ENCODE results near the gene XPOT. TPM values are rescaled to one million over a fixed set of nuclear protein-coding genes. Genes with fewer than 3 reads are reported as not detected.
"Not testable (repeated sequence)": the region's sequence is repeated elsewhere in the genome, so short reads cannot be mapped to it uniquely, and the experiment has no call there.

XPOT gene, protein sequence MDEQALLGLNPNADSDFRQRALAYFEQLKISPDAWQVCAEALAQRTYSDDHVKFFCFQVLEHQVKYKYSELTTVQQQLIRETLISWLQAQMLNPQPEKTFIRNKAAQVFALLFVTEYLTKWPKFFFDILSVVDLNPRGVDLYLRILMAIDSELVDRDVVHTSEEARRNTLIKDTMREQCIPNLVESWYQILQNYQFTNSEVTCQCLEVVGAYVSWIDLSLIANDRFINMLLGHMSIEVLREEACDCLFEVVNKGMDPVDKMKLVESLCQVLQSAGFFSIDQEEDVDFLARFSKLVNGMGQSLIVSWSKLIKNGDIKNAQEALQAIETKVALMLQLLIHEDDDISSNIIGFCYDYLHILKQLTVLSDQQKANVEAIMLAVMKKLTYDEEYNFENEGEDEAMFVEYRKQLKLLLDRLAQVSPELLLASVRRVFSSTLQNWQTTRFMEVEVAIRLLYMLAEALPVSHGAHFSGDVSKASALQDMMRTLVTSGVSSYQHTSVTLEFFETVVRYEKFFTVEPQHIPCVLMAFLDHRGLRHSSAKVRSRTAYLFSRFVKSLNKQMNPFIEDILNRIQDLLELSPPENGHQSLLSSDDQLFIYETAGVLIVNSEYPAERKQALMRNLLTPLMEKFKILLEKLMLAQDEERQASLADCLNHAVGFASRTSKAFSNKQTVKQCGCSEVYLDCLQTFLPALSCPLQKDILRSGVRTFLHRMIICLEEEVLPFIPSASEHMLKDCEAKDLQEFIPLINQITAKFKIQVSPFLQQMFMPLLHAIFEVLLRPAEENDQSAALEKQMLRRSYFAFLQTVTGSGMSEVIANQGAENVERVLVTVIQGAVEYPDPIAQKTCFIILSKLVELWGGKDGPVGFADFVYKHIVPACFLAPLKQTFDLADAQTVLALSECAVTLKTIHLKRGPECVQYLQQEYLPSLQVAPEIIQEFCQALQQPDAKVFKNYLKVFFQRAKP
- 69.1 TPM for total RNA-seq (ENCODE audit: insufficient read depth, low replicate concordance)

GRCh38 chr12:64403707-64404469, at the start of gene XPOT:
TSS of gene XPOT (plus strand) at chr12:64404392. CDS start at chr12:64410036, 5,644 bp downstream.
- peak; percentile 98 for DNase-seq (ENCODE audit: low spot score)

- DNase-seq (ENCODE audit: low spot score), result not testable (repeated sequence)
Measured at GRCh38 chr12:64356209-64356608, 48.0 kb upstream of the XPOT start.

DNA sequence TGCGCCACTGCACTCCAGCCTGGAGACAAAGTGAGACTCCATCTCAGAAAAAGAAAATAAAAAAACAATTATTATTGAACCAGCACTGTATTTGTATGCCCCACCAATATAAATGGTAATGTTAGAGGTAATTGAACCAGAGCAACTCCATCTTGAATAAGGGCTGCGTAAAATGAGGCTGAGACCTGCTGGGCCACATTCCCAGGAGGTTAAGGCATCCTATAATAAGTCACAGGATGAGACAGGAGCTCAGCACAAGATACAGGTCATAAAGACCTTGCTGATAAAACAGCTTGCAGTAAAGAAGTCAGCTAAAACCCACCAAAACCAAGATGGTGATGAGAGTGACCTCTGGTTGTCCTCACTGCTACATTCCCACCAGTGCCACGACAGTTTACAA, 43.0 kb upstream of the XPOT start:
- not testable (repeated sequence) for DNase-seq (ENCODE audit: low spot score)

DNA sequence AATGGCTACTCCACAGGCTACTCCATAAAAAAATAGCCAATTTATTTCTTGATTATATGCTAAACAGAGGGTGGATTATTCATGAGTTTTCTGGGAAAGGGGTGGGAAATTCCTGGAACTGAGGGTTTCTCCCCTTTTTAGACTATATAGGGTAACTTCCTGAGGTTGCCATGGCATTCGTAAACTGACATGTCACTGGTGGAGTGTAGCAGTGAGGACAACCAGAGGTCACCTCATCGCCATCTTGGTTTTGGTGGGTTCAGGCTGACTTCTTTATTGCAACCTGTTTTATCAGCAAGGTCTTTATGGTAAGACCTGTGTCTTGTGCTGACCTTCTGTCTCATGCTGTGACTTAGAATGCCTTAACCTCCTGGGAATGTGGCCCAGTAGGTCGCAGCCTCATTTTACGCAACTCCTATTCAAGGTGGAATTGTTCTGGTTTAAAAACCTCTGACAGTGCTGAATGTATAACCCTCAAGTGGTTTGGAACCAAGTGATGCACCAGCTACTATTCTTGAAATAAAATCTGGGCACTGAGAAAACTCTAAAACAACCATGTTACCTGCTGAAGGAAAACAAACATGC, 41.4 kb upstream of the XPOT start:
- no peak for DNase-seq (ENCODE audit: low spot score)

DNA sequence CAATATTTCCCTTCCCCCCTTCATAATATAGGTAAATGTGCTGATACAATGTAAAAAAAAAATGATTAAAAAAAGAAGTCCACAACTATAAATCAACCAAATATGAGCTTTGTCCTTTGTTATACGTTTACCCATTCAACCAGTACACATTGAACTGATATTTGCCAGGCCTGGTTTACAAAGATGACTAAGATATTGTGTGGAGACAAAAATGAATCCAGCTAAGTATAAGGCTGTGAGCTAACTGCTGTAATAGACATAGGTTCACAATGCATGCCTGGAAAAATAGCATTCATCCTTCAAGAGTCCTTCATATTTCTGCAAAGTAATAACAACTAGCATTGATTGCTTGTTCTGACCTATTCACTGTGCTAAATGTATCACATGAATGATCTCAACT, 20.5 kb upstream of the XPOT start:
- no peak for DNase-seq (ENCODE audit: low spot score)

DNA sequence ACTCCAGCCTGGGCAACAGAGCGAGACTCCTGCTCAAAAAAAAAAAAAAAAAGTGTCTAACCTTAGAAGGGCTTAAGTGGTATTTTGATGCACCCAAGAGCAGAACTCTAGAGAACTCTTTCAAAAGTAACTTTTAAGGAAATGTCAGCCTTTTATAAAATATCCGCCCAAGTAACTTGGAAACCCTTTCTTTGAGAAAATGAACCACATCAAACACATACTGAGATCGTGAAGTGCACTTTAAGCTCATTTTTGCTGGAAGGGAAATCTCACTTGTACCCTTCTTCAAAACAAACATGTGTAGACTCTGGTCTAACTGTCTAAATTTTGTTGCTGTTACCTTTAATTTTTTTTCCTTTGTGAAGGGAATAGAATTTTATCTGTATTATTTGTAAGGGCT, 19.2 kb upstream of the XPOT start:
- no peak for DNase-seq (ENCODE audit: low spot score)

GRCh38 chr12:64385468-64385867, 18.7 kb upstream of the XPOT start:
- DNase-seq (ENCODE audit: low spot score), result no peak

DNA sequence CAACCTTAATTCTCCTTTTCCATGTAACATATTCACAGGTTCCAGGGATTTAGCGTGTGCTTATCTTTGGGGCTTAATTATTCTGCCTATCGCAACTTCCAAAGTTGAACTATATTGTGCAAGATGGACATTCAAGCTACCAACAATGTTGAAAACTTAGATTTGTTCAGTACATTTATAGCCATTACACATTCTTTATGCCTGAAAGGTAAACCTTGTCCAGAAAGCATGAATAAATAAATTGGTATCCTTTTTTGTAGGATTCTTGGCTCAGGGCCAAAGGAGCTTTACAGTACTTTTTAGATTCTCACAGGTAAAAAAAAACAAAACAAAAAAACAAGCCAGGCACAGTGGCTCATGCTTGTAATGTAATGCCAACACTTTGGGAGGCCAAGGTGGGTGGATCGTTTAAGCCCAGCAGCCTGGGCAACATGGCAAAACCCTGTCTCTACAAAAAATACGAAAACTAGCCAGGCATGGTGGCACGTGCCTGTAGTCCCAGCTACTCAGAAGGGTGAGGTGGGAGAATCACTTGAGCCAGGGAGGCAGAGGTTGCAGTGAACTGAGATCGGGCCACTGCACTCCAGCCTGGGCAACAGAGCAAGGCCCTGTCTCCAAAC, 16.9 kb upstream of the XPOT start:
- no peak for DNase-seq (ENCODE audit: low spot score)

DNA sequence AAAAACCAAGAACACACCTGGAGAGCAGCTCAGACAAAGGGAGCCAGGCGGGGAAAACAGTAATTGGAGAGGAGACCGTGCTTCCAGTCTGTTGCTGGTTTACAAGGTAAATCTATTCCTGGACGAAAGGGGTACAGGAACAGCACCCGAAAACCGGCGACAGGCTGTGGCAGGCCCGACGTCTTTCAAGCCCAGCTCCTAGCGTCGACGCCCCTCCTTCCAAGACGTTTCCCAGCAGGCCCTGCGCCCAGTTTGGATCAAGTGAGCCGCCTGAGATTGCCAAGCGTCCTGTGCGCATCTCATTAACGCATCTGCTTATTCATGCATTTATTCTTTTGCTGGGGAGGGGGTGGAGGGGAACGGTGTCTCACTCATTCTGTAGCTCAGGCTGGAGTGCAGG, 15.0 kb upstream of the XPOT start:
- DNase-seq (ENCODE audit: low spot score), result no peak

DNA sequence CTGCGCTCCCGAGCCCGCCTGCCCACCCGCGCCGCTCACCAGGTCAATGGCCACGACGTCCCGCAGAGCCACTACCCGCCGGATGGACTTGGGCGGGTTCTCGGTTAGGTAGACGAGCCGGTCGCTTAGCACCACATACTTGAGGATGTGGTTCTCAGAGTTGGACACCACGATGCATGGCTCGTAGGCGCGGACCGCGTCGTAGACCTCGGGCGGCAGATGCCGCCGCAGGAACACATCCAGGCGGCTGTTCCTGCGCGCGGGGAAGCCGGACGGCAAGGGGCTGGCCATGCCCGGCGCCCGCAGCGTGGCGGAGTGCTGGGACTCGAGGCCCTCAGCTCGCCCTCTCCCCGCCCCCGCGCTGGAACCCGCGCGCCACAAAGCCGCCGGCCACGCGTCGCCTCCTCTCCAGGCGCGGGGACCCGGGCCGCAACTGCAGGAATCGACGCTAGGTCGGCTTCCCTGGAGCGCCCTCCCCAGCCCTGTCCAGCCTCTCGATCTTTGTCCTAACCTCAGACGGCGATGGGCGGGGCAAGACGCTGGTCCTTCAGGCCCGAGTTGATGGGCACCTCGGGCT, 13.8 kb upstream of the XPOT start, which contains the start of gene C12orf56:
TSS of gene C12orf56 (minus strand) at position 484 of the 577 bp plus-strand sequence. CDS start at position 291, 193 bp downstream.
- DNase-seq (ENCODE audit: low spot score), result no peak

DNA sequence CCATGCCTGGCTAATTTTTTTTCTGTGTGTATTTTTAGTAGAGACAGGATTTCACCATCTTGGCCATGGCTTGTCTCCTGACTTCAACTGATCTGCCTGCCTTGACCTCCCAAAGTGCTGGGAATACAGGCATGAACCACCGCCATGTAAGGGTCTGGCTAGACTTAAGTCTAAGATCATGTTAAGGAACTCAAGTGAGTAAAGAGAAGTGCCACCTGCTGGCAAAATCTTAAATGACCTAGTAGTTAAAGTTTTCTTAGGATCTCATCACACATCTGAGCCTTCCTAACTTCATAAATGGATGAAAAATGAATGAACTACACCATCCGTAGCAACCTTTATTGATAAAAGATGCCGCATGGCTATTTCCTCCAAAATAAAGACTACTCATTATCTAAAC, 12.0 kb upstream of the XPOT start:
- peak; percentile 28 for DNase-seq (ENCODE audit: low spot score)

- no peak for DNase-seq (ENCODE audit: low spot score)
Measured at GRCh38 chr12:64395739-64396138, 8.5 kb upstream of the XPOT start.

DNA sequence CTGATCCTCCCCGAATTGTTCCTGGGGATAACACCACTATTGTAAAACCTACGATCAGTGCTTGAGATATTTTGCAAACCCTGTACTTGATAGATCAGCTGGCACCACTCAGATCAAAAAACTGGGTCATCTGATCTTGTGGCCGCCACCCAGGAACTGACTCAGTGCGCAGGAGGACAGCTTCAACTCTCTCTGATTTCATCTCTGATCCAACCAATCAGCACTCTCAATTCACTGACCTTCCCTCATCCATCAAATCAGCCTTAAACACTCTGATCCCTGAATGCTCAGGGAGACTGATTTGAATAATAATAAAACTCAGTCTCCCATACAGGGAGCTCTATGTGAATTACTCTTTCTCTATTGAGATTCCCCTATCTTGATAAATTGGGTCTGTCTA, 4.2 kb upstream of the XPOT start:
- no peak for DNase-seq (ENCODE audit: low spot score)

GRCh38 chr12:64402181-64402580, 2.0 kb upstream of the XPOT start:
- no peak for DNase-seq (ENCODE audit: low spot score)

GRCh38 chr12:64404470-64405256, 471 bp downstream of the XPOT start:
- DNase-seq (ENCODE audit: low spot score), result peak; percentile 70

GRCh38 chr12:64407342-64408223, 3.4 kb downstream of the XPOT start:
- no peak for DNase-seq (ENCODE audit: low spot score)

- no peak for DNase-seq (ENCODE audit: low spot score)
Measured at GRCh38 chr12:64411427-64411826, 7.2 kb downstream of the XPOT start.

GRCh38 chr12:64412459-64412858, 8.3 kb downstream of the XPOT start:
- DNase-seq (ENCODE audit: low spot score), result peak; percentile 14

Measured in umbilical cord (tissue), 2 donors.